ENCODE measurements around the gene MYH8.
A peak's percentile ranks its signal among the peaks of the same experiment; 100 is the strongest.

MYH8 gene

DNA sequence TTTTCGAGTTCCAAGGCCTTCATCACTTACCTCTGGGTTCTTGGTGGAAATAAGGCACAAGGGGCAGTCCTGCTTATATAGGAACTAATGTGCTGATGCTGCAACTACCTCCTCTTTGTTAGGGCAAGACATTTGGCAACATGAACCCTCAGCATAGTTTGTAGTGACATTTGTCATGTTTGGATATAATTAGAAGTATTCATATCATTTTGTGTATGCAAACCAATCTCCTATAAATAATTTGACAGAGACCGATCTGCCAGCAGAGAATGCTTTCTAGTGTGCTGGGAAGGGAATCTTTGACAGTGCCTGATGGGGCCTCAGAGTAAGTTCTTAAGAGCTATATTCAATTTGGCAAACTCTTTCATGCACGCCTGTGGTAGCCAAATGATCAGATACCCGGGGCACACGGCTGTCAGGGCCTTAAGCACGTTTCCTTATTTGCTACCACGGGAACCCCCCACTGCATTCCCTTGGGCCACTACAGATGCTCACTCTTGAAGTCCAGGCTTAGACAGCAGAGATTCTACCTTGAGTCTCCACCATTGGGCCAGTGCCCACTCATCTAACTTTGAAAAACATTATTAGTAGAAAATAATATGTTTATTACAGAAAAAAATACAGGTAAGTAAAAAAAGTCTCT is at the start of gene MYH8:
Gene MYH8, minus strand, starts transcription at position 51 of the 643 bp plus-strand sequence. CDS start 1,723 bp downstream, outside the sequence.
- DNase-seq = no peak

DNA sequence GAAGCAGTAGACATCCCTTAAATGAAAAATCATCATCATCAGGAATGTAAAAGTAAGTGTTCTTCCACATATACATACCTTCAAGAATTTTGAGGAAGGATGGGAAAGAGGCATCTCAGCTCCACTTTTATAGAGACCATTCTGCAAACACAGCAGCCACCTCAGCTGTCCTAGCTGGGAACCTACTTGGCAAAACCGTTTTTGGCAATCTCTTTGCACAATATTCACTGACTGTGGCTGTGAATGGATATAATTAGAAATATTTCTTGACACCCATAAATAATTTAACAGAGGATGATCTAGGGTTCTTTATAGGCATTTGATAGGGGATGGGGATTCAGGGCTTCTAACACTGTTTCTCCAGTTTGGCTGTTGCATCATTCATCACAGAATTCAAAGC is 47.7 kb upstream of the MYH8 start, which contains the start of gene MYH4:
Gene MYH4, minus strand, starts transcription at position 101 of the 400 bp plus-strand sequence. CDS start 2,814 bp downstream, outside the sequence.
- no peak for DNase-seq

DNA sequence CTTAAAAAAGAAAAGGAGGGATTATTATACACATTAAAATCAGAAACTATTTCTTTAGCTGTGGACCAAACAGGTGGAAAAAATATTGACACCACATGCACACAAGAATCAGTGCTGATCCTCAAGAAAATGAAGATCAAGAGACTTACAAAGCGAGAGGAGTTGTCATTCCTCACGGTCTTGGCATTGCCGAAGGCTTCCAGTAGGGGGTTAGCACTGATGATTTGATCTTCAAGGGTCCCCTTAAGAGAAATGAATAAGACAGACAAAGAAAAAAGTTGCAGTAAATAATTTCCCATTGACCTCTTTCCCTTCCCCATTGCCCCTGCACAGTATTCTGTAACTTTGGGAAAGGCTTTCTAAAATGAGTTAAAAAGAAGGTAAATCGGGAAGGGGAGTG is 41.7 kb upstream of the MYH8 start:
- DNase-seq = no peak

DNA sequence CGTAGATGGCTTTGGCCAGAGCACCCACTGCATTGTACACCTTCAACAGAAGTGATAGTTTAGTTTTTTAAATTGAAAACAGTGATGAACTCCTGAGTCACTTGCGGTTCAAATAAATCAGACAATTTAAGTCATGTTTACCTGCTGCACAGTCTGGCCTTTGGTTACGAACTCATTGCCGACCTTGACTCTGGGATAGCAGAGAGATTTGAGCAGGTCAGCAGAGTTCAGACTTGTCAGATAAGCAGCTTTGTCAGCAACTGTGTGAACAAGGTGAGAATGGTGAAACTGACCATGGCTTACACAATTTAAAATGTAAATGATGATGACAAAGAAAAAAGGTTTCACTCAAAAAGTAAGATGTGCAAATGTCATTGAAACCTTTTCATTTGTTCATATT is 38.3 kb upstream of the MYH8 start:
- no peak for DNase-seq

DNA sequence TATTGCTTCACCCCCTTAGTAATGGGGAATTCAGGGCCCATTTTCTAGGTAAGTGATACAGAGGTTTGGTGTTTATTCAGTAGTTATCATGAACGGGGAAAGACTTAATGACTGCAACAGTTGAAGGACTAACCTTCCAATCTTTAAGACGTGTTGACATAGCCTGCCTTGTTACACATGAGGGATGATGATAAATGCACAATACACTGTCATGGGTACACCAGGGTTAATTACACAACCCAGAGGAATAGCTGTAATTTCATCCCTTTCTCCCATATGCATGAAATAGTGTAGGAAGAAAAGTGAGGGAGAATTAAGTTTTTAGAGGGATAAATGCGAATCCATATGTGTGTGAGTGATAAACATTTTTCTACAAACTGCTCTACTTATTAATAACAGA is 37.0 kb upstream of the MYH8 start:
- no peak for DNase-seq

DNA sequence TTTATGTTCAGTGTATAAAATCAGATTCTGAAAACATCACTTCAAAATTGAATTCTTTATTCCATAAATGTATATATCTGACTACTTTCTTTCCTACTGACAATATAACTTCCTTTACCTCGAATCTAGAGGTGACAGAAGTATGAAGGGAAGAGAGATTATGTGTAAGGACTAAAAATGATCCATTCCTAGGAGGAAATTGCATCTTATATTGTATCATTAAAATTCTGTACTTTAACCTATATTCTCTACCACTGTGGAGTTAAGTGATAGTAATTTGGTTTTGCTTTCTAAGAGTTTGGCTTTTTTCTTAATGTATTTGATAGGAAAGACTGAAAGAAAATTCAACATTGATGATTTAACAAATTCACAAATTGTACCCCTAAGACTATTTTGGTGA is 36.2 kb upstream of the MYH8 start:
- DNase-seq = no peak

DNA sequence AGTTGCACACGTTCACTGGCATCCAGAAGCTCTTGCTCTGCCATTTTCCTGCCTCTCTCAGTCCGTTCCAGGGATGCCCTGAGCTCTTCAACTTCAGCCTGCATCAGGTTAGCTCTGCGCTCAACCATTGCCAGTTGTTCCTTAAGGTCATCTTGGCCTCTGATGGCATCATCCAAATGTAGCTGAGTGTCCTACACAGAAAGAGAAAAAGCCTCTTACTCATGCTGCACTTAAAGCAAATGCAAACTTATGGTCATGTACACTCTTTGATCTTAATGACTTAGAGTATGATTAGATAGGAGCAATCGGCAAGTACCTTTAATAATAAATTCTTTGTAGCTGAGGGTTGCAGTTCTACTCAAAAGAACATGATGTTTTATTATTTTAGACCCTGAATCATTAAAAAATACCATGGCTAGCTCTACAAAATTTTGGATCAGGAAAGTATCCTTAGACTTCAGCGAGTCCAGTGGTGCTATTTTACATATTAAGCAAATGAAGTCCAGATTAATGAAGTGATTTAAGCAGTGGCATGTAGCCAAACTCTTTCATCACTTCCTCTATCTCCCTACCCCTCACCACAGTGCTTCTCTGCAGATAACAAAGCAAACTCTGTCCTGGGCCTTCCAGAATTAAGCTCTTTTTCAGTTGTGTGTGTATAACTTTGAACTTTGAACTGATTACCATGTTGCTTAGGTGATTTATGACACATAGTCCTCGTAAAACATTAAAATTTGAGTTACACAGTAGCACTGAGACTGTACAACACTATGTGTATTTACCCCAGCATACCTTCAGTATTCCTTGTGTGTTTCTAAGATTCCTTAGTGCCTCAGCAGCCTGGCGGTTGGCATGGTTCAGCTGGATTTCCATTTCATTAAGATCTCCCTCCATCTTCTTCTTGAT is 25.5 kb upstream of the MYH8 start:
- no peak for DNase-seq

DNA sequence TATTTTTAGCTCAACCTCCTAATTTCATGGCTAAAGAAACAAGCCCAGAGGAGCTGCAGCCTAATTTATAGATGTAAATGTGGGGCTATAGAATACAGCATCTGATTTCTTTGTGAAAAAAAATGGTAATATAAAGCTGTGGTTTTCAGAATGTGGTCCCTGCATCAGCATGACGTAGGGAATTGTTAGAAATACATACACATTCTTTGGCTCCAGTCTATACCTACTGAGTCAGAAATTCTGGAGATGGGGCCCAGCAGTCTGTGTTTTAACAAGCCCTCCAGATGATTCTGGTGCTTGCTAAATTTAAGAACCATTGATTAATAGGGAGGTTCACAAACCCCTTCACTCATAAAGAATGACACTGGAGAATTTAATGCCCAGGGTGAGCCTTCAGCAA is 18.1 kb upstream of the MYH8 start:
- no peak for DNase-seq

DNA sequence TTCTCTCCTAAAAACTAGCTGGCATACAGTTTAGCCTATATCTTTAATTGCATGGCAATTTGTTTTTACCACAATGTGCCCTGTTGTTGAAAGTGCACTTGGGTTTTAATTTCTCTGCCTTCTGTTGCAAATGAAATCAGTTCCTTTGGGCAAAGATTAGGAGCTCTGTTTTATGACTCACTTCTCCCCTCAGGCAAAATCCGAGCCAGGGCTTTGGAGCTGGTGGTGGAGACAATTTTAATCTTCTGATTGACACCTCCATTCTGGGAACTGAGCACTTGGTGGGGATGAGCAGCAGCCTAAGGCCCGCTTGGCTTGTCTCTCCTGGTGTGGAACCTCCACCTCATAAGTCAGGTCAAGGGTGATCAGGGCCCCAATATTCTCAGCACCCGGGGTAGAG is 13.3 kb upstream of the MYH8 start:
- DNase-seq = no peak

DNA sequence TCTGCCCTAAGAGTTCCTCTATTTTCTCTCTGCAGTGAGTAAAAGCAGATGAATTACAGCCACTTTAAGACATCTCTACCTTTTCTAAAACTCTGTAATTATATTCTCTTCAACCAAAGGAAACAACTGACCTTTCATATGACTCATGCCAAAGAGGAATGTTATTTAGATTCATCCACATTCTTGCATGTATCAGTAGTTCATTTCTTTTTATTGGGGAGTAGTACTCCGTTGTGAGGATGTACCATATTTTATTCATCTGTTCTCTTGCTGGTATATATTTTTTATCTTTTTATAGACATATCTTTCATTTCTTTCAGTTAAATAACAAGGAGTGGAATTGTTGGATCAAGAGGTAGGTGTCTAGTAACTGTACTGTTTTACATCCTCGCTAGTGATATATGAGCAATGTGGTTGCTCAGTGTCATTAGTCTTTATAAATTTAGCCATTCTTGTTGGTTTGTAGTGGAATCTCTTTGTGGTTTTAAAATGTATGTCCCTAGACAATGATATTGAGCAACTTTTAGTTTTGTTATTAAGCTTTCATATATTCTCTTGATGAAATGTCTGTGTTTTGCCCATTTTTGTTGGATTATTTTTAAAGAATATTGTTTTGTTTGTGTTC is 7.8 kb upstream of the MYH8 start:
- no peak for DNase-seq

DNA sequence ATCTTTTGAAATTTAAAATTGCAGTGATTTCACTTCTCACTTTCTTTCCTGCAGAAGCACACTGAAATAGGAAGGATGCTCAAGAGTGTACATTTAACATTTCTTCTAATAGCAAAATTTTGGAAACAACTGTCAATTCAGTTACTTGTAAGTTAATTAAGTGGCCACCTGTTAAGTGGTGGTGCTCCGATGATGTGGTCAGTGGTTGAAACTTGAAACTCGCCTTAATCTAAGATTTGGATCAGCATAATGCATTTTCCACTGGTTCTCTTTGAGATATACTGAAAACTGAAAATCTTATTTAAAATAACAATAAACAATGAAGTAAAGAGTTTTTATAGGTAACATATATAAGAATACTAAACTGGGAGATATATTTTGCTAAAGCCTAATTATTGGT is 7.0 kb upstream of the MYH8 start:
- no peak for DNase-seq

DNA sequence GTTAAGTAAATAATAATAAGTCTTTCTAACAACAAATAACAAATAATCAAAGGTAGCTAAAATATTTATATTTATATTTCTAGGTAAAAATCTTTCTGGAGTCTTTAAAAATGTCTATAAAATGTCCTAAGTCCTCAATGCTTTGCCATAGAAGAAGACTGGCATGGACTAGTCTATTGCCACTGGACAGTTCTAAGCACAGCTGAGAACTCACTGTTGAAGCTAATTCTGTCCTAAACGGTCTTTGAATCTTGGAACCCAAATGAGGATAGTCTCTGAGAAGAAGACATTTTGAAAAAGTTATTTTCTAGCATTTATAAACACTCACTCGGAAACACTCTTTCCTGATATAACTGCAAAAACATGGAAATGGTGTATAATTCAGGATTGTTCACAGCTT is 539 bp downstream of the MYH8 start:
- DNase-seq = no peak

DNA sequence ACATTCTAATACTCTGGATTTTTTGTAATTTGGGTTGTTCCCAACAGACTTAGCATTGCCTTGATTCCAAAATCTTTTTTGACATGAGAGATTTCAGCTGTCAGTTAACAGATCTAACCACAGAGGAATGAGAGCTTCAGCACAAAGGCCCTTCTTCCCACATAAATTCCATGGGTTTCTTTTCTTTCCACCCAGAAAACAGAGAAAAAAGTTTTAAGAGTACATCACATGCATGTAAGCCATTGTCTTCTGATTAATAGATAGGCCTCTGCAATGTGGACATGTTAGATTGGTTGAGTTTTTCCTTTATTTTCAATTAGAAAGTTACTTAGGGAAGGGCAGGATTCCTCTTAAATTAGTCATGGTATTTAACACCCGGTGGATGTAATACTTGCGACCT is 939 bp downstream of the MYH8 start:
- DNase-seq = no peak

DNA sequence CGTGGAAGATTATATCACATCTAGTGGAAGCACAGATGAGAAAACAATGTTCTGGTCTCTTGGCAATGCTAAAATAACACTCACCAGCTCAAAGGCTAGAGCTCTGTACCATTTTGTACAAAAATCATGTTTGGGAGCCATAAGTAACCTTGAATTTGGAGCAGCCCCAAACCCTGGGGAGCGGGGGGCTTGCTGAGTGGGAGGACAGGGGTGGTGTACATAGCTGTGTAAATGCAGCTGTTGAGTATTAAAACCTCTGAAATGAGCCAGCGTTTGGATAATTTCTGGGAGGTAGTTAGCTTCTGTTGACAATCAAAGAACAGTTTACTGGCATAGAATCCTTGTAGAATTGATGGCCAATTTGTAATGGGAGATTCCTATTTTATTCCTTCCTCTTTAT is 4.3 kb downstream of the MYH8 start:
- DNase-seq = no peak

DNA sequence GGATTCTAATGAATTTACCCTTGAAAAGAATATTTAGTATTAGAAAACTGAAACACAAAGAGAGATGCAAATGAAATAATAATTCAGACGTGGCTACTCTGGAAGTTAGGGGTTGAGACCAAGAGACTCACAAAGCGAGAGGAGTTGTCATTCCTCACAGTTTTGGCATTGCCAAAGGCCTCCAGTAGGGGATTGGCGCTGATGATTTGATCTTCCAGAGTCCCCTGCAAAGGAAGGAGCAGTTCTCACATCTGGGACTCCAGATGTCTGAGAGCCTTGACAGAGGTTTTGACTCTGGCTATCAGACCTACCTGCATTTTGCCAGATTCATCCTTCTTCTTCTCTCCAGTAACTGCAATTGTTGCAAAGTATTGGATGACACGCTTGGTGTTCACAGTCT is 6.6 kb downstream of the MYH8 start:
- DNase-seq = no peak

DNA sequence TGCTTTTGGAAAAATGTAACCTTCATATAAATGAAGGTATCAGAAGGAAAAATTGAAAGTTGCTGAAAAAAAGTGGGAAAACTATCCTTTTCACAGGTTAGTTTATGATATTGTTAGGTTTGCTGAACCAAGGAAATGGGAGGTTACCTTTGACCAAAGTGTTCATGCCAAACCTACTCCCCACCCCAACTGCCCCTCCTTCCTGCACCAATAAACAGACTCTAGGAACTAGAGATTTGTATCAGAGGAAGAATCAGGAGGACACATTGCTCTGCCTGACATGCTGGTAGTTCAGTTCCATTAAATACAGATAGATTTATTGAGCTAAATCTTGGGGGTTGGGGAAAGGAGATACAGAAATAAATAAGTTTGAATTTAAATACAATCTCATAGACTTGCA is 18.2 kb downstream of the MYH8 start:
- no peak for DNase-seq

DNA sequence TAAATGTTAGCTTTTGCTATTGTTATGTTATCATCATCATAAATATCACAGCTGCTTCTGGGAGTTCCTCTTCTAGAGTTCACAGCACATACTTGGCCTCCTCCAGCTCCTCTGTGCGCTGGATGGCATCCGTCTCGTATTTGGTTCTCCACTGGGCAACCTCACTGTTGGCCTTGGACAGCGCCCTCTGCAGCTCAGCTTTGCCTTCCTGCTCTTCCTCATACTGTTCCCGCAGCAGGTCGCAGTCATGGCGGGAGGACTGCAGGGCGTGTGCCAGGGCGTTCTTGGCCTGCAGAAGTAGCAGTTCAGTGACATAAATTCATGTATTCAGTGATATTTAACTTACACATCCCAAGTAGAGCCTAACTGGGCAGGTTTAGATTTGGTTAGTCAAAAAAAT is 23.4 kb downstream of the MYH8 start:
- no peak for DNase-seq

DNA sequence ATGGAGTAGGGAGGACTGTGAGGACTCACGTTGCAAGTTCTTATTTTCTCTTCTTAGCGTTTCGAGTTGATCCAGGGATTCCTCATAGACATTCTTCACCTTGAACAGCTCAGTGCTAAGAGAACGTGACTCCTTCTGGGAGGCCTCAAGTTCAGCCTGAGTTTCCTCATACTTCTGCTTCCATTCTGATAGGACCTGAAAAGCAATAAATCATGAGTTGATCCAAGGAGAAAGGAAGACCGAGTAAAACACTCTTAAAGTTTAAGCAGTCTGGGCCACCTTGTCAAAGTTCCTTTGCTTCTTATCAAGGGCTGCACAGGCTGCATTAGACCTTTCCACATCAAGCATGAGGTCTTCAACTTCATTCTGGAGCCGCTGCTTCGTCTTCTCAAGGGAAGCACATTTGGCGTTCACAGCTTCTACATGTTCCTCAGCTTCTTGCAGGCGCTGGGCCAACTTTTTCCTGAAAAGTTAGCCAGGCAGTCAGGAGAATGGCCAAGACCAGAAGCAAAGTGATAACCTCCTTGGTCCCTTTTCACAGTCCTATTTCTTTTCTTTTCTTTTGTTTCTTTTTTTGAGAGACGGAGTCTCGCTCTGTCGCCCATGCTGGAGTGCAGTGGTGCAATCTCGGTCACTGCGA is 25.1 kb downstream of the MYH8 start:
- DNase-seq = no peak

DNA sequence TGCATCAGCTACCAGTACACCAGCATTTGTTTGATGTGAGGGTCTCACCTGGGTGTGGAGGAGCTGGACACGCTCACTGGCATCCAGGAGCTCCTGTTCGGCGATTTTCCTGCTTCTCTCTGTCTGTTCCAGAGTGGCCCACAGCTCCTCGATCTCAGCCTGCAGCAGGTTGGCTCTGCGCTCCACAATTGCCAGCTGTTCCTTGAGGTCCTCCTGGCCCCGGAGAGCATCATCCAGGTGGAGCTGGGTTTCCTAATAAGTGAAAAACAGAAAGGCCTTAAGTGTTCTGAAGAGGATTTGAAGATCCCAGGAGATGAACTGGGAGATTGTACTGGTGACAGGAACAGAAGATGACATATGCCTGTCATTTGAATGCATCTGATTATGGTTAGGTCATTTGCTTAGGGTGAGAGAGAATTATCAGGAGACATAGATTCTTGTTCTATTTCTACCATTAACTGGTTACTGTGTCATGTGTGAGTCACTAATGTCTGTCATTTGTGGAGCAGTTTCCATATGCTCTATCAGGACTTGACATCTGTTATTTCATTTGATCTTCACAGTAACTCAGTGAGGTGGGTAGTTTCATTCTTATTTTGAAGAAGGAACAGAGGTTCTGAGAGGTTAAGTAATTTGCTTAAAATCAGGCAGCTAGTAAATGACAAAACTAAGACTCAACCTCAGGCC is 27.4 kb downstream of the MYH8 start:
- DNase-seq = peak; percentile 19

DNA sequence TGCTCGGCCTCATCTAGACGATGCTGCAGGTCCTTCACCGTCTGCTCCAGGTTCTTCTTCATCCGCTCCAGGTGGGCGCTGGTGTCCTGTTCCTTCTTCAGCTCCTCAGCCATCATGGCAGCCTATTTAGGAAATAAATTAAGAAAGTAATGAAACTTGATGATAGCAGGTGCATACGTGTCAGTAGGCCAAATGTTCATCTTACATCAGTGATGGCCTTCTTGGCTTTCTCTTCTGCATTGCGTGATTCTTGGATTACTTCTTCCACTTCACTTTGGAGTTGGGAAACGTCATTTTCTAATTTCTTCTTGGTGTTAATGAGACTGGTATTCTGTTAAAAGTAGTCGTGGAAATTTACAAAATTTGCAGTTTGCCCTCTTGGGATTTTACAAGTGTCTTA is 28.9 kb downstream of the MYH8 start:
- DNase-seq = no peak

DNA sequence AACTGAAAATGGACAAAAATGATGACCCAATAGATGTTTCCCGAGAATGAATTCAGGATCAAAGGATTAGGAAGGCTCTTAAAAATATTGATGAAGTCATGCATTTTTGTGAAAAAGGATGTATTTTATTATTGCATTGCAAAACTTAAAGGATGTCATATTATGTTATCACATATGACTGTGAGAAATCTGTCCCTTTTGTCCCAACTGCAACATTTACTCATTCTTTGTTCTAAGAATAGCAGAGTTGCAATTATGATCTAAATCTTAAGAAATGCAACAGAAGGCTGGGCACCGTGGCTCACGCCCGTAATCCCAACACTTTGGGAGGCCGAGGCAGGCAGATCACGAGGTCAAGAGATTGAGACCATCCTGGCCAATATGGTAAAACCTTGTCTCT is 35.9 kb downstream of the MYH8 start:
- DNase-seq = no peak

DNA sequence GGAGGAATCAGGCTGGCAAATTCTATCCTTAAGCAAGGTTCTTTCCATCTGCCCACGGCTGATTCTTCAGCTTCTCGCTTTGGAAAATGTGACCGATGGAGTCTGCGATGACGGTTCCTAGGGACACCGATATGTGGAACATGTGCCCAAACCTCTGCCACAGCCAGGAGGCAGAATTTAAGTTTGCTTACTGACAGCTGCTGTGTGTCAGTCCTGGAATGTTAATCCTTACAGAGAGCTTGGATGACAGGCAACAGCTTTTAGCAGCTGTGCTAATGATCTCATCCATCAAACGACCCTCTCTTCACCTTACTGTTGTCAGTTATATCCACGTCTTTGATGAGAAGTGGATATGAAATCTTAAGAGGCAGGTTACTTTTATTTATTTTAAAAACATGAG is 37.6 kb downstream of the MYH8 start:
- no peak for DNase-seq

Measured in NCI-H2171 treated with DMSO at 0.1 percent for 48 hours (cell line).